GM21360 (cell line): ENCODE data around the gene MRPS7.
"Not testable (repeated sequence)": the region's sequence is repeated elsewhere in the genome, so short reads cannot be mapped to it uniquely, and the experiment has no call there.

Experiments used
- ATAC-seq: cut with Tn5 transposase; IDR thresholded peaks from one replicate; pipeline ENCODE4 v1.9.1; 2021; ENCODE audit warnings: mild to moderate bottlenecking, moderate library complexity; ENCODE audit not compliant: unreplicated experiment

Gene MRPS7

DNA sequence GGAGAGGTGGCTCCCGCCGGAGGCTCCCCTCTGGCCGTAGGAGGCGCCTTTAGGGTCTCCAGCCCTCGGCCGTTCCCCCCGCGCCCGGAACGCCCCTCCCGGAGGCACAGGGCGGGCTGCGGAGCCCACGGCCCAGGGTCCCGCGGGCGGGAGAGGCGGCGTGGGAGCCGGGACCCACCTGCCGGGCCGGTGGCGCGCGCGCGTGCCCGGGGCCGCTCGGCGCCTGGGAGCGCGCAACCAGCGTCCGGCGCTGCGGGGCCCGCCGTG lies 9.2 kb downstream of the MRPS7 start, which contains the start of gene MIF4GD:
Gene MIF4GD, minus strand, starts transcription at position 266 of the 267 bp plus-strand sequence. CDS start 1,036 bp downstream, outside the sequence.
- no peak for ATAC-seq

GRCh38 chr17:75271233-75271954 lies 9.7 kb downstream of the MRPS7 start:
- peak; percentile 63 for ATAC-seq

GRCh38 chr17:75271955-75272847 lies 10.5 kb downstream of the MRPS7 start:
- ATAC-seq, result no peak

DNA sequence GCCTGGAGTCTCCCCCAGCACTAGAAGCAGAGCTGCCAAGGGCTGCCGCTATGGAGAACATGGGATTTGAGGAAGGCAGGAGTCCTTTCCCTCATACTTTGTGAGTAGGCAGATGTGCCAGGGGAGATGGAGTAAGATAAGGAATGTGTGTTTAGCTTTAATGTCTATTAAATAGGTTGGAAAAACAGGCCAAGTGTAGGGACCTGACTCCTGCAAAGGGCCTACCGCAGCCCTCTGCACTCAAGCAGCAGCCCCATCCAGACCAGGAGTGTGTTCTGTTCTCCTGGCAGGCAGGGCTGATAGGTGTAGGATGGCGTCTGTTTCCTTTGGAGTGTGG lies 11.1 kb downstream of the MRPS7 start:
- ATAC-seq, result no peak

DNA sequence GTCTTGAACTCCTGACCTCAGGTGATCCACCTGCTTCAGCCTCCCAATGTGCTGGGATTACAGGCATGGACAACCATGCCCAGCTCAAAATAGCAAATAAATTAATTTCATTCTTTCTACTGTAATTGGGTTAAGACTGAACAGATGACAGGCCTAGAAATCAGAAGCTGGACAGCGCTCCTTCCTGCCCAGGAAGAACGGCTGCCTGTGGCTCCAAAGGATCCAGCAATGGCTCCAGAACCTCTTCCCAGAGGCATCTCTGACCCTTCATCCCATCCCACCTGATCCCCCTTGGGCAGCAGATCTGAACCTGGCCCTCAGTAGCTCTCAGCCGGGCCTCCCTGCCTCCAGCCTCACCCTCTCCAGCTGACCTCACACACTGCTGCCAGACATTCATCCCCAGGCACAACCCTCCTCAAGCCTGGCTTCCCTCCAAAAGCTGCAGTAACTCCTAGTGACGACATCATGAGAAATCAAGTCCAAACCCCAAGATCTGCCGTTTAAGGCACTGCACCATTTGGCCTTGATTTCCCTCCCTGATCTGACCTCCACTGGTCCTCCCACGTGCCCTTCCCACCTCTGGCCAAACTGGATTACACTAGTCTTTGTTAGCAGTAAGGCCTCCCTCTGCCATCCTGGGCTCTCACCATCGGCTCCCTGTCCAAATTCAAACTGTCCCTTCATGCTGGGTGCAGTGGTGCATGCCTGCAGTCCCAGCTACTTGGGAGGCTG lies 12.5 kb downstream of the MRPS7 start:
- ATAC-seq, result no peak

- no peak for ATAC-seq
Measured at GRCh38 chr17:75277664-75278071, 16.0 kb downstream of the MRPS7 start.

- not testable (repeated sequence) for ATAC-seq
Measured at GRCh38 chr17:75280189-75280588, 18.5 kb downstream of the MRPS7 start.

DNA sequence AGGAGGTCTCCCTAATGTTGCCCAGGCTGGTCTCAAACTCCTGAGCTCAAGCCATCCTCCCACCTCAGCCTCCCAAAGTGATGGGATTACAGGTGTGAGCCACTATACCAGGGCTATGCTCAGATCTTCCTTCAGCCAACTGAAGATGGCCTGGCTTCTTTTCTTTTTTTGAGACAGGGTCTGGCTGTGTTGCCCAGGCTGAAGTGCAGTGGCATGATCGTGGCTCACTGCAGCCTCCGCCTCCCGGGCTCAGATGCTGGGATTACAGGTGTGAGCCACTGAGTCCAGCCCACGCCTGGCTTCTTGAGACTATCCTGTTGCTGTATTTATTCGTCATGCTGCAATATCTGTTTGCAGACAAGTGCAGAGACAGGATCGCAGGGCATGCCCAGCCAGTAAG lies 23.4 kb downstream of the MRPS7 start:
- no peak for ATAC-seq

- ATAC-seq, result no peak
Measured at GRCh38 chr17:75287221-75287620, 25.5 kb downstream of the MRPS7 start.

DNA sequence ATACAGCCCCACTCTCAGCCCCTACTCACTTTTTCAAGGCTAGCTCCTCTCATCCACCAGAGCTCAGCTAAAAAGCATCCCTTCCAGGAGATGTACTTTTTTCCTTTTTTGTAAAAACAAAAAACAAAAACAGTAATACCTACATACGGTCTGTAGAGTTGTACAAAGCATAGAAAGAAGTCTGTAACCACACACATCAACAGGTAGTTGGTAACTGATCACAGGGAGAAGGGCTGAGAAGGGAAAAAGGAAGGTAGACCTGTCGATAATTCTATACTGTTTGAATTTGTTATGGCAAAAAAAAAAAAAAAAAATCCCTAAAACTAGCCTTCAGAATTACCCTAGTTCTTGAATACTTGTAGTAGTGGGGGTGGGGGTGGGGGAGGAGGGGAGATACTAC lies 26.7 kb downstream of the MRPS7 start:
- ATAC-seq, result no peak

DNA sequence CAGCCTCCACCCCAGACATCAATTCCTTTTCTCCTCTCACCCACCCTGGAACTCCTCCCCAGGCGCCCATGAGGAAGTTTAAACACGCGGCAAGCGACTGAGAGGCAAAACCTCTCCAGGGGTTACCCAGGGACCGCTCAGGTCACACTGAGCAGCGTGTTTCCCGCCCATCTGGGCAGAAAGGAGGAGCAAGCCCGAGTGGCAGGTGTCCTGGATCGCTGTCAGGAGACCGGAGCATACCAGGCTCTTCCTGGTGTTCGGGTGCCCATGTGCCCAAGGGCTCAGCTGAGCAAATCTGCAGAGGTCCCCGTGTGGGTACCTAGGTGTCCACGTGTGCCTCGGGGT lies 27.1 kb downstream of the MRPS7 start:
- ATAC-seq, result no peak

- ATAC-seq, result peak; percentile 90
Measured at GRCh38 chr17:75289115-75289831, 27.6 kb downstream of the MRPS7 start, which contains the start of gene SLC25A19. SLC25A19 (minus strand) TSS chr17:75289433; CDS start chr17:75286764, 2,669 bp downstream.

- no peak for ATAC-seq
Measured at GRCh38 chr17:75289832-75290337, 28.2 kb downstream of the MRPS7 start.

DNA sequence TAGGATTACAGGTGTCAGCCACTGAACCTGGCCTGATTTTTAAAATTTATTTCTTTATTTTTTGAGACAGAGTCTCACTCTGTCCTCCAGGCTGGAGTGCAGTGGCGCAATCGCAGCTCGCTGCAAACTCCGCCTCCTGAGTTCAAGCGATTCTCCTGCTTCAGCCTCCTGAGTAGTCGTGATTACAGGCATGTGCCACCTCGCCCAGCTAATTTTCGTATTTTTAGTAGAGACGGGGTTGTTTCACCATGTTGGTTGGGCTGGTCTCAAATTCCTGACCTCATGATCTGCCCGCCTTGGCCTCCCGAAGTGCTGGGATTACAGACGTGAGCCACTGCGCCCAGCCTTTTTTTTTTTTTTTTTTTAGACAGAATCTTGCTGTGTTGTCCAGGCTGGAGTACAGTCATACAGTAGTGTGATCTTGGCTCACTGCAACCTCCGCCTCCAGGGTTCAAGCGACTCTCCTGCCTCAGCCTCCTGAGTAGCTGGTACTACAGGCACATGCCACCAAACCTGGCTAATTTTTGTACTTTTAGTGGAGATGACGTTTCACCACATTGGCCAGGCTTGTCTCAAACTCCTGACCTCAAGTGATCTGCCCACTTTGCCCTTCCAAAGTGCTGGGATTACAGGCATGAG lies 31.2 kb downstream of the MRPS7 start:
- not testable (repeated sequence) for ATAC-seq

GRCh38 chr17:75295201-75296158 lies 33.8 kb downstream of the MRPS7 start:
- ATAC-seq, result peak; percentile 61

DNA sequence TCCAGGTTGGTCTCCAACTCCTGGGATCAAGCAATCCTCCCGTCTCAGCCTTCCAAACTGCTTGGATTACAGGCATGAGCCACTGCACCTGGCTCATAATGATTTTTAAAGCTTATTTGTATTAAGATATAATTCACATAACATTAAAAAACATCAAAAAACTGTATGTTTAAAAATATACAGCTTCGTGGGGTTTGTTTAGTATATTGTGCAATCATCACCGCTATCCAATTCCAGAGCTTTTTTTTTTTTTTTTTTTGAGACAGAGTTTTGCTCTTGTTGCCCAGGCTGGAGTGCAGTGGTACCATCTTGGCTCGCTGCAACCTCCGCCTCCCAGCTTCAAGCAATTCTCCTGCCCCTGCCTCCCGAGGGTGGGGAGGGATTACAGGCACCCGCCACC lies 38.6 kb downstream of the MRPS7 start:
- ATAC-seq, result no peak

DNA sequence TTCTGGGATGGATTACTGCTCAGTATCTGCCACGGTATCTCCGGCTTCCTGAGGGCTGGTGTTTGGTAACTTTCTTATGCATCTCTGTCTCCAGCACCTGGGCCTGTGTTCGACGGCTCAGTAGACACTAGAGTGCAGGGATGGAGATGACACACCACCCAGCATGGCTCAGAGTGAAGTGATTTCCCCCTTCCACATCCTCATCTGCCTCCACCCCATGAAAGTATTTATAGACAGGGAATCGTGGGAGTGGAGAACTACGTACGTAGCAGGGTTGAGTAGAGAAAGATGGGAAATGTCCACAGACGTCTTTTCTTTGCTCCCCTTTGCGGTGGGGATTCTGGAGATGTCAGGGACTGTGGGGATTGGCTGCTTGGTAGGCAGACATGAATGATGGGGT lies 39.4 kb downstream of the MRPS7 start:
- ATAC-seq, result no peak

GRCh38 chr17:75301502-75302206 lies 40.0 kb downstream of the MRPS7 start:
- ATAC-seq, result no peak
